HG02884 (cell line): ENCODE data around the gene GREB1L.
A peak's percentile ranks its signal among the peaks of the same experiment; 100 is the strongest.

ENCODE experiments used
- ATAC-seq: cut with Tn5 transposase; IDR thresholded peaks from one replicate; pipeline ENCODE4 v1.9.1; 2021; ENCODE audit warnings: mild to moderate bottlenecking, moderate library complexity; ENCODE audit not compliant: unreplicated experiment

GREB1L gene

DNA sequence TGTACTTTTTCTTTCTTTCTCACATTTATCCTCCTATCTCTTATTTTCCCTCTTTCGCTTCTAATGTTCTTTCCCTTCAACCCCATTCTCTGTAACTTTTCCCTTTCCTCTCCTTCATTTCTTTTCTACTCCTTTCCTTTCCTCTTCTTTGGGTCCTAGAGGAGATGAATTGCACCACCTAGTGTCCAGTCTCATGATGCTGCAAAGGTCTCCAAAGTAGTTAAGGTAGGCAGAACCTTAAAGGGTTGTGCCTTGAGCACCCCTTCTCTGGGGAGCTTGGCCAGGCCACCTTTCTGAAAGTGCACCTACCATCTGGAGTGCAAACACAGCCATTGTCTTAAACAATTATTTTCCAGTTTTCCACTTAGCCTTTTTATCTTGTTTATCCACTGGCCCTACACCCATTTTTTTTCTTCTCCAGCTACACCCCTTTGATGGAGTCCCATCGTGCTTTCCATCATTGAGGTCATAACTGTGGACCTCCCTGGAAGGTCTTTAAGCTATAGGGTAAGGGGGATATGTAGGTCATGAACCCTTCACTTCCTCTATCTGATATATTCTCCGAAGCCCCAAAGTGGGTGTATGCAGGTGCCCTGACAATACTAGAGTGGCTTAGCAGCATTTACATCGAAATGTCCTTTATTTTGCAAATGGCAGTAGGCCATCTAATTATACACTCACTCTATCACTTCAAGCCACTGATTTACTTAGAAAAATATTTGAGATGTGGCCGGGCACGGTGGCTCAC lies 202.6 kb downstream of the GREB1L start:
- peak; percentile 47 for ATAC-seq

DNA sequence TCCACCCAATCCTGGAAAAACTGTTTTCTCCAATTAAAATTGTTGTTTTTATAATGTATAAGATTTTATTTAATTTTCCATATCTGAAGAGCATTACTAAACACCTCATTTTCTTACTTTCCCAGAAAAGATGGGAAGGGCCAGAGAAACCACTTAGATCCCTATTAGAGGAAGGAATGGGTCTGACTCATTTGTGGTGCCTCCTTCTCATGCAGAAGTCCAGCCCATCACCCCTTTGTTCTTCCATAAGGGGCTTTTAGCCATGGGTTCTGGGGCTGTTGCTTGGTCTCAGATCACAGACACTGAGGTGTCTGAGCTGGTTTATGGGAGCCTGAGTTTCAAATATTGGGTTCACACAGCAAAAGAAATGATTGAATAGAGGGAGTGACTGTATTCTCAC lies 206.3 kb downstream of the GREB1L start:
- no peak for ATAC-seq

DNA sequence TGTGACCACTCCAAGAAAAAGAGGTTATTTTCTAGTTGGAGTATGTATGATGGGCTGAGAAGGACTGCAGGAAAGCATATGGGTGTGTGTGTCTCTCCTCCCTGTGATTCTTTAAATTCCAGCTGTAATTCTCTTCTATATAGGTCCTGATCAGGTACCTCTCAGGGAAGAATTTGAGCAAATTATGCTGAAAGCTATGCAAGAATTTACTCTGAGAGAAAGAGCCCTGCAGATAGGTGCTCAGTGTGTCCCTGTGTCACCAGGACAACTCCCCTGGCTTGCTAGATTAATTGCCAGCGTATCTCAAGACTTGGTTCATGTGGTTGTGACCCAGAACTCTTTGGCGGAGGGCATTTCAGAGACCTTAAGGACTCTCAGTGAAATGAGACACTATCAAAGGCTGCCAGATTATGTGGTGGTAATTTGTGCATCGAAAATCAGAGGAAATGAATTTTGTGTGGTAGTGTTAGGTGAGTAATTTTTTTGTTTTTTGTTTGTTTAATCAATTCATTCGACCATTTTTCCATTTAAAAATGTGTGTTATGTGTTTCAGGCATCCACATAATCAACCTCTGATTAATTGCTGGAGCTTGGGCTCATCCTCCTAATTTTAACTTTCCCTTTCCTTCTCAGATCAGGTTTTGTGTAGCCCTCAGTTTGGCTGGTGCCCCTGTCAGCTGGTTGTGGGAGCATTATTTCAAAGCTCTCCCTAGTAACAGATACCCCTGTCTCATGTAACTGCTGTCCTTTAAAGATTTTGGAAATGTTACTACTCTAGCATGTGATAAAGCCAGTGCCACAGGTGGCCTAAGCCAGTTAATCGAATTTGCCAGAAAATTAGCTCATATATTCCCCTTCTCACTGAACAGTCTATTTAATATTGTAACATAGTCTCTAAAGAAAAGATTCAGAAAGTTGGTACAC lies 207.6 kb downstream of the GREB1L start:
- no peak for ATAC-seq

DNA sequence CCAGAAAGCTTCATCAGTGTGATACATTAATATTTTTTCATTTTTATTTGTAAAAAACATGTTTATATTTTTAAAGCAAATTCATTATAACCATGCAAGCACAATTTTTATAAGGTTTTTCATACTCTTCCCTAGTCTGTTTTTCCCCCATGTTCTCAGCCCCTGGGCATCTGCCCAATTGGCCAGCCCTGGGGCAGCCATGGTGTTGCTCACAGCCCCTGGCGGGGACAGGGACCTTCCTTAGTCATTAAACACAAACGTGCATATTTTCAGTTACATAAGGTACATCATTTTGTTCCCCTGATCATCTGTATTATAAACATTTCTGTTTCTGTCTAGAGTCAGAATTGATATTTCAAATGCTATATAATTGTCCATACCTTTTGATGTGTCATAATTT lies 208.5 kb downstream of the GREB1L start:
- ATAC-seq, result no peak

DNA sequence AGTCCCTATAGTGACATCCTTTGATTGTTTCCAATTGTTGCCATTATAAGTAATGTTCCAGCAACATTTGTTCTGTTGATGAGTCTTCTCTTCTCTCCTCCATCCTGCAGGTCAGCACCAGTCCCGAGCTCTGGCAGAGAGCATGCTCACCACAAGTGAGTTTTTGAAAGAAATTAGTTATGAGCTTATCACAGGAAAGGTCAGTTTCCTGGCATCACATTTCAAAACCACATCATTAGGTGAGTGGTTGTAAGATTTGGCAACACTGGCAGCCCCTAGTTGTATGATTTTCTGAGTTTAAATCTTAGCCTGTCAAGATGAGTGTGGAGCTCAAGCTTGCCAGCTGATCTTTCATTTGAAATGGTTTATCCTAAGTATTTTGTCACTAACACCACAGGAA lies 208.9 kb downstream of the GREB1L start:
- ATAC-seq, result no peak

DNA sequence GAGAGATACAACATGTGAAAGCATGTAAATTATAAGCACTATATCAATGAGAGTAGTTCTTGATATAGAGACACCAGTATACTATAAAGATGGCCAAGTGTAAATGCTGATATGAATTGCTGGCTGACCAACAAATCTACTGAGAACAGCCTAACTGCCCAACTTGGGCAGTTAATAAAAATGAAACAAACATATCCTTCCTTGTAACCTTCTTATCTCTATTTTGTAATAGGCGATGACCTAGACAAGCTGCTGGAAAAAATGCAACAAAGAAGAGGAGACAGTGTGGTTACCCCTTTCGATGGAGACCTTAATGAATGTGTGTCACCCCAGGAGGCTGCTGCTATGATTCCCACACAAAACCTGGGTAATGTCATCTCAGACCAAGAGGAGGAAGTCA lies 209.8 kb downstream of the GREB1L start:
- ATAC-seq, result no peak

DNA sequence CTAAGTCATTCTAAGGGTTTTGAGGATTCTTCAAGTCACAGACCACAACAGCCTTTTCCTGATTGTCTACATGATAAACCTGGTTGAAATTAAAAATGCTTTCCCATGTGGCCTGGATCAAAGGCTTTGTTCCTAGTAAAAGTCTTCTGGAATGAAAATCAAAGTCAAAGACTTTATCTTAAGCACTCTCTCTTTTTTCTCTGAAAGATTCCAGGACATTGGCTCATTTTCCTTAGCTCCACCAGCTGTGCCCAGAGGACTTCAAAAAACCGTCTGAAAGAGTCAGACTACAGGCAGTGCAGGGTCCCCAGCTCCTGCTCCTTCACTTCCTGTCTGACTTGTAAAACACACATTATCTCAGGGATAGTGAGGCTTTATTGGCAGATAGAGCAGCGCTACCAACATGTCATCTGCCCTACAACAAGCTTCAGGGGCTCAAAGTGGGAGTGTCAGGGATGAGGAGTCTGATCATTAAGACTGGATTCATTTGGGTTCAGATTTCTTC lies 210.3 kb downstream of the GREB1L start:
- ATAC-seq, result no peak

DNA sequence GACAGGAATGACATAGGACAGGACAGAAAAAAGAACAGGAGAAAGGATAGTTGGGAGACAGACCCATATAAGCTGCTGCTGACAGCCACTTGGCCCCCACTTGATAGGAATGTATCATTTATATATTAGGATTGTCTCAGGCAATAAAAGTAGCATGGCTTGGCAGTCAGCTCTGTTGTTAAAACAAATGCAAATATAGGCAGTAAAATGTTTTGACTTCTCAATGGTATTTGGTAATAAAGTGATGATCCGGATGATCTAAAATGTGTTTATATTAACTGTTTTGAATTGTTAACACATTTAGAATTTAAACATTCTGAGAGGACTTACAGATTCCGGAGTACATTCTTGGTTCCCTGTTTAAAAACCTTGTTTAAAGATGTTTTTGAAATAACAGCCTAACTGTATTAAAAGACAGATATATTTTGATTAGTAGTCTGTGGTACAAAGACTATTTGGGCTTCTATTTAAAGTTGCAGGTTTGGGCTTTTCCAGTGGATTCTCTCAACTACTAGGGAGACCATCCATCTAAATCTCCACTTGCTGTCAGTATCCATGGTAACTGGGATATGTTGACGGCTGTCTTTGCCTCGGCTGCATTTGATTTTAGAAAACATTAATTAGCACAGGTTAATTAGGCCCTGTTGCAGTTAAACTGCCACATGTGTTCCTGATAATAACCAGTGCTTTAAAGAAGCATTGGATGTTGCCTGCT lies 210.9 kb downstream of the GREB1L start:
- no peak for ATAC-seq

DNA sequence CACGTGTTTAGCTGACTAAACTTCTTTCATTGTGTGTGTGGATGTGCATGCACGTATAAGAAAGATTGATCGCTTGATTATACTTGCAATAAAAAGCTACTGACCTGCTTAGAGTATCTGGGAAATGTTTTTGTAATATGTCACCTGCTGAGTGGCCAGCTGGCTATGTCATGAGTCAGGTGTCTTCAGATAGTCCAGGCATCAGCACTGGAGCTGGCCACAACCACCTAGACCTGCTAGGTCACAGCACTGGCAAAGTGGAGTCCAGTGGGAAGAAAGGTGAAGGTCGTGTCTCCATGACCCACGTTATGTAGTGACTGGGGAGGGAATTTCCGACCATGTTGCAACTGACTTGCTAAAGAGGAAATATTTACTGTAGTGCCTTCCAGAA lies 211.5 kb downstream of the GREB1L start:
- ATAC-seq, result no peak

DNA sequence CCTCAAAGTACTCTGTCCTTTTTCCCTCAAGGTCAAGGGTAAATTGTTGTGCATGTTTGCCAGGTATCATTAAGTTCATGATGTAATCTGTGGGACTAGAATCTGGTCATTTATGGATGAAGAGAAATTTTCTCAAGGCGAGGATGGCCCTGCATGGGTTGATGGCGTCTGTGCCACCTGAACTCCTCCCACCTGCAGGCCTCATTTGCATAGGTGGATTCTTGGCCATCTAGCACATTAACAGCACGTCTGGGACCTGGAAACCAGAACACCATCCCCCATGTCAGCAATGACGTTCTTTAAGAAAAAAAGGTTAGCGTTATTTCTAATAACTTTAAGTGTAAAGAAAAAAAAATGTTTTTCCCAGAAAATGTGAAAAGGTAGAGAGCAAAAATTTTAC lies 212.7 kb downstream of the GREB1L start:
- no peak for ATAC-seq

DNA sequence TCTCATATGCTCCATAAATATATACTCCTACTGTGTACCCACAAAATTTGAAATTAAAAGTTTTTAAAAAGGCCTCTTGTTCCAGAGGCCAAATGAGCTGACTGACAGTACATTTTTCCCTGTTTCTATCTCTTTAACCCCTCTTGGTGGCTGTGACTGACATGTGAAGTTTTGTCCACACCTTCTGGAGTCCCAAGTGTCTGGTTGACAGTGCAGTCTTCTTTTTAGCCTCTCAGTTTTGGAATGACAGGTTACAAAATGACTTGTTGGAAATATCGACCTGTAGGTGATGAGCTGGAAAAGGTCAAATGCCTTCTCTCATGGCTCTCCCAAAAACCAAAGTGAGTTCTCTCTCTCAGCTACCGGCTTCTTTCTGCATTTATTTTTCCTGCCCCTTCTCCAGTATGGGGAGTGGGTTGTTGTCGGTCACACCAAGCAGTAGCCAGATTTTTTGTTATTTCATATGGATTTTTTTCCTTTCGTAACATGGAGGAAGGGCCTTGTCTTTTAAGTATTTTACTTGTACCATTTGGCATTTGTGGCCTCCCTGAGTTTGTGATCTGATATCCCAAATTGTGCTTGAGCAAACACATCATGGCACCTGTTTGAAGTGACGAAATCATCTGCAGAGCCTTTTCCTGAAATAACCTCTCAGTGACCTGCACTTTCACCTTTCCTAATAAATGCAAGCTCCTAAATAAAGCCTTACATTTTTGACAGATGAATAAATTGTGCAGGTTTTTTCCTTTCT lies 214.6 kb downstream of the GREB1L start:
- ATAC-seq, result no peak

DNA sequence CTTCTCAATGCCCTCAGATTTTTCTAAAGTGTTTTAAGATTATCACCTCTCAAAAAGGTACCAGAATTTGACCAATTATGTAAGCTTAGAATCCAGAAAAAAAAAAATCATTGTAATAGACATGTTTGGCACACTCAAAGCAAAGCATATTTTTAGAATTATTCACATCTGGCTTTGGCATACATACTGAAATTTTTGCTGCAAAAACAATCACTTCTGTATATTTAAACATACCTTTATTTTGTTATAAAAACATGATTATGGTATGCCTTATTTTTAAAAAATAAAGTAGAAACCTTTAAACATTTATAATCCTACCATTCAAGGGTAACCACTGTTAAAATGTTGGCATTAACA lies 215.1 kb downstream of the GREB1L start:
- ATAC-seq, result no peak

DNA sequence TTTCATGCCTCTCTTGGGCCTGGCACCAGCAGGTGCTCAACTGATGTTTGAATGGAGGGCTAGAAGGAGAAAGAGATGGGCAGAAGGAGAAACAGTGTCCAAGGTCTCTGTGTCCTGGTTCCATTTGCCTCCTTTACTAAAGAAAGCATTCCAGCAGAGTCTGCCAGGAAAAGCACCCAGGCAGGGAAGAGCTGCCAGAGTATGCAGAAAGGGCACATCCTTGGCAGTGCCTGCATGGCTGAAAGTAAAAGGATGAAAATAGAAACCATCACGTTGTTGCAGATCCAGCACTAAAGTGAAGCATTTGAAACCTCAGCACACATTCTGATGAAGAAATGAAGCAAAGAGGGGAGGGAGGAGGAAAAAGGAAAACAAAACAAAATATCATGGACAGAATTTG lies 216.3 kb downstream of the GREB1L start:
- ATAC-seq, result no peak

DNA sequence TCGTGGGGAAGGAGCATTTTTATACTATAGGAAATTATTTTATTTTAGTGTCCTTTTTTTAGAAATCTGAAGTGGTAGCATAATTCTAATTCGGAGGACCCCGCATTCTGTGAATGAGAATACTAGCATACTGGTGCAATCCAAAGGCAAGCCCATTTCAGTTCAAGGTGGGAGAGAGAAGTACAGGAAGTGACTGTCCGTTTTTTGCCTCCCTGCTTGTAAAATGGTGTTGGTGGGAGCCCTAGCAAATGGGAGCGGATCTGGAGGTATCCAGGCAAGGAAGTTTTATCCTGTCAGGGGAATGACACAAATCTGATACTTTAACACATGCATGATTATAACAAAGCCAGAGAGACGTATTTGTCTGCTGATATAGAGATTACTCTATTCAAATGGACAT lies 216.8 kb downstream of the GREB1L start:
- ATAC-seq, result no peak

DNA sequence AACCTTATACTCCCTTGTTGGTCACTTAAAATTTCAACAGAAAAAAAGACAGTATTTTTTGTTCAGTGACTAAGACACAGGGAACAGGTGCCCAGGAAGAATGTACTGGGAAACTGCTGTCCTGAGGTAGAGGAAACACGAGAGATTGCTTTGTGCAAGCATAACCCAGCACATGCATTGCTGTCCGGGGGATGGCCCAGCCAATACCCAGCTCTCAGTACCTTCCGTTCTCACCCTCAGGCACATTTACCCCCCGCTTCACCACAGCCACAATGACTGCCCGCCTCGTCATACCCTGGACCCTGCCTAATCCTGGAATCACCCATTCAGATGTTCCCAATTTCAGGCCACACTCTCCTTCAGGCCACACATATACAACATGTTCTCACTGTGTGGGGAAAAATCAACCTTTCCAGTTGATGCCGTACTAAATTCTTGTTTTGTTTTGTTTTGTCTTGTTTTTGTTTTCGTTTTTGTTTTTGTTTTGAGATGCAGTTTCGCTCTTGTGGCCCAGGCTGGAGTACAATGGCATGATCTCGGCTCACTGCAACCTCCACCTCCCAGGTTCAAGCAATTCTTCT lies 217.8 kb downstream of the GREB1L start:
- ATAC-seq, result no peak

DNA sequence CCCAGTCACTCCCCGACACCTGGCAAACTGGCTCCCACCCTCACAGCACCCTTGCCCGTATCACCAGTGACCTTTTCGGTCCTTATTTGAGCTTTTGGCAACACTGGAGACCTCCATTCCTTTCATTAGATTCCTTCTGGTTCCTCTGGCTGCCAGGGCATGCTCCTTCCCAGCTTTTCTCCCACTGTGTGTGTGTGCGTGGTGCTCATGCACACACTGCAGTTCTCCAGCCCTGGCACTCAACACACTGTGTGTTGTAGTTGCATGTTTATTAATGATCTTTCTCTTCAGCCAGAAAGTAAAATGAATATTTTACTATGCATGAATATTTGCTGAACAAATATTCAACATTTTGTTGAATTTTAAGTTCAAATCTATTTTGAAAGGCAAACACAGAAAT lies 219.4 kb downstream of the GREB1L start:
- no peak for ATAC-seq

DNA sequence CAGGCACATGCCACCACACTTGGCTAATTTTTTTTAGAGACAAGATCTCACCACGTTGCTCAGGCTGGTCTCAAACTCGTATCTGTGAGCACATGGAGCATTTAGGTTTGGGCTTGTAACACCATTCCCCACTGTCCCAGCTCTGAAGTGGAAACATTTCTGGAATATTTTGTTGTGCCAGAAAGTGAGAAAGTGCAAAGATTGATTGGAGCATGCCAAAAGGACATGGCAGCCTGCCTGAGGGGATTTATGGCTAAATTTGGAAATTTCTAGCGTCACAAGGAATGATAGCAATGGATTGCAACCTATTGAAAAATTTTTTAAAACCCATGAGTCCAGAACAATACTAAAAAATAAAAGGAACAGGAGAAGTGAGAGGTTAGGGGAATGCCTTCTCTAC lies 221.7 kb downstream of the GREB1L start:
- no peak for ATAC-seq

DNA sequence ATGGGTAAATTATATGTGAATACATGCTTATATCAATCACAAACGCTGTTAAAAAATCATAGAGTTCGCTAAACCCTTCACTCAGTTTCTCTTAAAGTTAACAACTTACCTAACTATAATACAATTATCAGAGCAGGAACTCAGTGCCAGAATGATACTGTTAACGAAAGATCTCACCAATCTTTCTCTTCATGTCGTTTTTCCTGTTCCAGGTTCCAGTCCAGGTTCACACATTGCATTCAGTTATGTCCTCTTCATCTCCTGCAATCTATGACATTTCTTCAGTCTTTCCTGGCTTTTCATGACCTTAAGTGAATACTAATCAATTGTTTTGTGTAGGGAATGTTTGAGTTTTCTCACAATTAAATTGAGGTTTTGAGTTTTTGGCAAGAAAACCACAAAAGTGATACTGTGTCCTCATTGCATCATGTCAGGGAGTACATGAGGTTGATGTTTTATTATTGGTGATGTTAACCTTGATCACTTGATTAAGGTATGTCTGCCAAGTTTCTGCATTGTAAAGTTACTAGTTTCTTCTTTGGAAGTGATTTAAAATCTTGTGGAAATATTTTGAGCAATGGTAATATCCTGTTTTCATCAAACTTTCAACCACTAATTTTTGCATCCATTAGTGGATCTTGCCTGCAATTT lies 226.6 kb downstream of the GREB1L start:
- ATAC-seq, result no peak

DNA sequence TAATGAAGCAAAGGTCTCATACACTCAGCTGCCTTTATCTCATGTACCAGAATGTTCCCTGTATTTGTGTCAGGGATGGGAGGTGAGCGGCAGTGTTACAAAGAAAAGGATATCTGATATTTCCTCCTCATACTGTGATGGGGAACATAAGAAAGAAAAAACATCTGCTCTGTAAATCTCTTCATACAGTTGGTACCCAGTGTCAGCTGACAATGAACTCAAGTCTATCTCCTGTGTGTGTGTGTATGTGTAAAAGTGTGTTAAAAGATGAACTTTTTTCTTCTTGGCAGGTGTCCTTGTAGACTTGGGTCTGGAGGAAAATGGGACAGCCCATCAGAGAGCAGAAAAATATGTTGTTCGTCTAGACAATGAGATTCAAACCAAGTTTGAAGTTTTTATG lies 230.7 kb downstream of the GREB1L start:
- ATAC-seq, result no peak

DNA sequence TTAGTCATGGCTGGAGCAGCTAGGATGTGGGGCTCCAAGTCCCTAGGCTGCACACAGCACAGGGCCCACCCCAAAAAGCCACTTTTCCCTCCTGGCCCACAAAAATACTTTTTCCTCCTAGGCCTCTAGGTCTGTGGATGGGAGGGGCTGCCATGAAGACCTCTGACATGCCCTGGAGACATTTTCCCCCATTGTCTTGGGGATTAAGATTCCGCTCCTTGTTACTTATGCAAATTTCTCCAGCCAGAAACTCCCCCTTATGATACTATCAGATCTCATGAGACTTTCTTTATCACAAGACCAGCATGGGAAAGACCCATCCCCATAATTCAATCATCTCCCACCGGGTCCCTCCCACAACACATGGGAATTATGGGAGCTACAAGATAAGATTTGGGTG lies 232.6 kb downstream of the GREB1L start:
- no peak for ATAC-seq
